Measurements from ENCODE around the gene CGRRF1. TPM values are rescaled to one million over a fixed set of nuclear protein-coding genes. Genes with fewer than 3 reads are reported as not detected.

The CGRRF1 gene
- total and polyA plus RNA-seq, 2 of the 13 experiments (the other 11 are each of a cell fraction or from before 2014, with no cell fraction given) = 16.8 to 18.2 TPM

DNA sequence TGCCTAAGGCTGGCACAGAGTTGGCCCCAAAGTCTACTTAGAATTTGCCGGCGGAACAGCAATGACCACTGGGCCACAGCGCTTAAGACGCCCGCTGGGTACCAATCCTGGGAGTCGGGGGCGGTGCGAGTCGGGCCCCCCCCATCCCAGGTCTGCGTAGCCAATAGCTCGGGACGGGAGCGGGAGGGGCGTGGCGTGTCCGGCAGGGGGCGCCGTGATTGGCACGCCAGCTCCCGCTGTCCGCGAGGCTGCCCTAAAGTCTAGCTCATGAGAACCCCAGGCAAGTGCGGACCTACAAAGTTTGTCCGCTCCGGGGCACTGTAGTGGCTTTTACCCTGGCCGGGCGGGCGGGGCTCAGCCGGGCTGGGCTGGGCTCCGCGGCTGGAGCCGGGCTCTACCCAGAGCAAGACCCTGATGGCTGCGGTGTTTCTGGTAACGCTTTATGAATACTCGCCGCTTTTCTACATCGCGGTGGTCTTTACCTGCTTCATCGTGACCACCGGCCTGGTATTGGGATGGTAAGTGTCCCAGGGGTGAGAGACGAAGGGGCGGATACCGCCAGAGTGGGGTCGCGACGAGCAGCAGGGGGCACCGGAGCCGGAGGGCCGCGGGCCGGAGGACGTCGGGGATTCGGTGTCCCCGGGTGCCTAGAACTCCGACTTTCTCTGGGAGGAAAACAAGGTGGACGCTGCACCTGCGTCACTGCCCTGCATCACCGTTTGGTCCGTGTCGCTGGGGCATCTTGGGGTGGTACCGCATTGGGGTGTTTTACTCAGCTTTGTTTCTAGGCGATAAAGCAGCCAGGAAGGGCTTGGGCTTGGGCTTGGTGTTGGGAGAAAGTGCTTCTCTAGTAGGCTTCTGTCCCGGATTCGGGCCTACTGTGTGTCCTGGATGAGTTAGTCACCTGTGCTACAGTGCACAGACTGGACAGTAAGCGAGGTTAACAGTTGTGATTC is at the start of gene CGRRF1 (continued):
- TF ChIP-seq SP2 (CRISPR knock-in tag; IDR thresholded peaks at IDR 0.05) (0 out of 2 replicates have a peak, but pooled peaks have one; percentile 65), ZFP36L2 (CRISPR knock-in tag; IDR thresholded peaks at IDR 0.05) (no peak), ZNF263 (CRISPR knock-in tag; IDR thresholded peaks at IDR 0.05) (peak; percentile 8; the same call in 1 of the 2 replicates), ARNTL (CRISPR knock-in tag; IDR thresholded peaks at IDR 0.05) (0 out of 2 replicates have a peak, but pooled peaks have one; percentile 18), HNF1A (IDR thresholded peaks at IDR 0.05; ENCODE audit: low read depth) (no peak), HNF1A (CRISPR knock-in tag; IDR thresholded peaks at IDR 0.05; ENCODE audit: borderline replicate concordance) (peak; percentile 68; the same call in 1 of the 2 replicates), ZNF746 (CRISPR knock-in tag; IDR thresholded peaks at IDR 0.05) (no peak), THAP8 (CRISPR knock-in tag; IDR thresholded peaks at IDR 0.05; ENCODE audit: borderline replicate concordance) (no peak; the same call in 1 of the 2 replicates), ZFP90 (CRISPR knock-in tag; IDR thresholded peaks at IDR 0.05; ENCODE audit: borderline replicate concordance) (peak; percentile 85; the same call in 1 of the 2 replicates), TARDBP (CRISPR knock-in tag; IDR thresholded peaks at IDR 0.05) (peak; percentile 89), ZNF350 (CRISPR knock-in tag; IDR thresholded peaks at IDR 0.05; ENCODE audit: borderline replicate concordance, low read depth) (peak; percentile 90), RFX5 (IDR thresholded peaks at IDR 0.05; ENCODE audit: low read depth, low read length) (peak; percentile 32; the same call in 1 of the 2 replicates), ZNF335 (CRISPR knock-in tag; IDR thresholded peaks at IDR 0.05) (no peak), FOSL2 (CRISPR knock-in tag; IDR thresholded peaks at IDR 0.05) (peak; percentile 57), ZKSCAN1 (IDR thresholded peaks at IDR 0.05; ENCODE audit: low read length) (peak; percentile 90), HMG20B (CRISPR knock-in tag; conservative IDR thresholded peaks at IDR 0.05) (0 out of 2 replicates have a peak, but pooled peaks have one; percentile 42), ZNF780A (CRISPR knock-in tag; IDR thresholded peaks at IDR 0.05) (no peak)
- TF ChIP-seq, protein P1, sequence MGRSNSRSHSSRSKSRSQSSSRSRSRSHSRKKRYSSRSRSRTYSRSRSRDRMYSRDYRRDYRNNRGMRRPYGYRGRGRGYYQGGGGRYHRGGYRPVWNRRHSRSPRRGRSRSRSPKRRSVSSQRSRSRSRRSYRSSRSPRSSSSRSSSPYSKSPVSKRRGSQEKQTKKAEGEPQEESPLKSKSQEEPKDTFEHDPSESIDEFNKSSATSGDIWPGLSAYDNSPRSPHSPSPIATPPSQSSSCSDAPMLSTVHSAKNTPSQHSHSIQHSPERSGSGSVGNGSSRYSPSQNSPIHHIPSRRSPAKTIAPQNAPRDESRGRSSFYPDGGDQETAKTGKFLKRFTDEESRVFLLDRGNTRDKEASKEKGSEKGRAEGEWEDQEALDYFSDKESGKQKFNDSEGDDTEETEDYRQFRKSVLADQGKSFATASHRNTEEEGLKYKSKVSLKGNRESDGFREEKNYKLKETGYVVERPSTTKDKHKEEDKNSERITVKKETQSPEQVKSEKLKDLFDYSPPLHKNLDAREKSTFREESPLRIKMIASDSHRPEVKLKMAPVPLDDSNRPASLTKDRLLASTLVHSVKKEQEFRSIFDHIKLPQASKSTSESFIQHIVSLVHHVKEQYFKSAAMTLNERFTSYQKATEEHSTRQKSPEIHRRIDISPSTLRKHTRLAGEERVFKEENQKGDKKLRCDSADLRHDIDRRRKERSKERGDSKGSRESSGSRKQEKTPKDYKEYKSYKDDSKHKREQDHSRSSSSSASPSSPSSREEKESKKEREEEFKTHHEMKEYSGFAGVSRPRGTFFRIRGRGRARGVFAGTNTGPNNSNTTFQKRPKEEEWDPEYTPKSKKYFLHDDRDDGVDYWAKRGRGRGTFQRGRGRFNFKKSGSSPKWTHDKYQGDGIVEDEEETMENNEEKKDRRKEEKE (IDR thresholded peaks at IDR 0.05) = no peak
- TF ChIP-seq, protein P2, sequence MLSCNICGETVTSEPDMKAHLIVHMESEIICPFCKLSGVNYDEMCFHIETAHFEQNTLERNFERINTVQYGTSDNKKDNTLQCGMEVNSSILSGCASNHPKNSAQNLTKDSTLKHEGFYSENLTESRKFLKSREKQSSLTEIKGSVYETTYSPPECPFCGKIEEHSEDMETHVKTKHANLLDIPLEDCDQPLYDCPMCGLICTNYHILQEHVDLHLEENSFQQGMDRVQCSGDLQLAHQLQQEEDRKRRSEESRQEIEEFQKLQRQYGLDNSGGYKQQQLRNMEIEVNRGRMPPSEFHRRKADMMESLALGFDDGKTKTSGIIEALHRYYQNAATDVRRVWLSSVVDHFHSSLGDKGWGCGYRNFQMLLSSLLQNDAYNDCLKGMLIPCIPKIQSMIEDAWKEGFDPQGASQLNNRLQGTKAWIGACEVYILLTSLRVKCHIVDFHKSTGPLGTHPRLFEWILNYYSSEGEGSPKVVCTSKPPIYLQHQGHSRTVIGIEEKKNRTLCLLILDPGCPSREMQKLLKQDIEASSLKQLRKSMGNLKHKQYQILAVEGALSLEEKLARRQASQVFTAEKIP (CRISPR knock-in tag; IDR thresholded peaks at IDR 0.05; ENCODE audit: borderline replicate concordance) = no peak

All from HepG2 (cell line).